ENCODE results near the gene CRB1. TPM values are rescaled to one million over a fixed set of nuclear protein-coding genes. Genes with fewer than 3 reads are reported as not detected.
A peak's percentile ranks its signal among the peaks of the same experiment; 100 is the strongest.

CRB1 gene
- 0.70 and 1.1 TPM in 2 replicates for total RNA-seq
- polyA plus RNA-seq (2012): 0.18 TPM

DNA sequence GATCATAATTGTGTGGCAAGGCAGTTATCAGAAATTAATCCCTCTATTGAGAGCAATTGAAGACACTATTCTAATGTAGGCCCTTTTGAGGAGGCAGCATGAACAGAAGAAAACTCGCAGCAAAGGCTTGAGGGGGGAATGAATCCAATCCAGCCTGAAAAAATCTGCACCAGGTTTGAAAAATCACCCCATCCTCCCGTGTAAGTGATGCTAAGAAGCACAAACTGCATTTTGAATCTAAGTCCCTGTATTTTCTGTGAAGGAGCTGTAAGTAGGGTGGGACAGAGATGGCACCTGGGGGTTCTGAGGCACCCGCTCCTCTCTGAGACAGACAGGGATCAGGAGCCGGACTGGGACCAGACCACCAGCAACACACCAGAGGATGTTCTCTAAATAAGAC is at the start of gene CRB1:
TSS of gene CRB1 (plus strand) at position 241 of the 400 bp plus-strand sequence. CDS start 161 bp downstream, outside the sequence.
- DNase-seq (ENCODE audit: low read depth): peak; percentile 12

DNA sequence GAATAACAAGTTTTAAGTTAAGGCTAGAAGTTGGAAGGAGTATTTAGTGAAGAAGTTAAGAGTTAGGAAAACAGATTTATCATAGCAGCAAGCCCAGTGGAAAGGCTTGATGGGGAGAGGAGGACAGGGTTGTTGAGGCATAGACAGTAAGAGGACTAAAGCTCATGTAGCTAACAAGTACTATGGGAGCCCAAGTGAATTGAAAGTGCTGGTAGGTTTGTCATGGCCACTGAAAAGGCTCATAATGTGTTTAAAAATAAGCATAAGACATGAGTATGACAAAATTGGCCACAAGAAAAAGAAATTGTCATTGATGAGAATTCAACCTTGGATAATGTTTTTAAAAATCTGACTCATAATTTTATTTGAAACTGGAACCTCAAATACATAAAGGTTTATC is 49.2 kb upstream of the CRB1 start:
- DNase-seq (ENCODE audit: low read depth): no peak

DNA sequence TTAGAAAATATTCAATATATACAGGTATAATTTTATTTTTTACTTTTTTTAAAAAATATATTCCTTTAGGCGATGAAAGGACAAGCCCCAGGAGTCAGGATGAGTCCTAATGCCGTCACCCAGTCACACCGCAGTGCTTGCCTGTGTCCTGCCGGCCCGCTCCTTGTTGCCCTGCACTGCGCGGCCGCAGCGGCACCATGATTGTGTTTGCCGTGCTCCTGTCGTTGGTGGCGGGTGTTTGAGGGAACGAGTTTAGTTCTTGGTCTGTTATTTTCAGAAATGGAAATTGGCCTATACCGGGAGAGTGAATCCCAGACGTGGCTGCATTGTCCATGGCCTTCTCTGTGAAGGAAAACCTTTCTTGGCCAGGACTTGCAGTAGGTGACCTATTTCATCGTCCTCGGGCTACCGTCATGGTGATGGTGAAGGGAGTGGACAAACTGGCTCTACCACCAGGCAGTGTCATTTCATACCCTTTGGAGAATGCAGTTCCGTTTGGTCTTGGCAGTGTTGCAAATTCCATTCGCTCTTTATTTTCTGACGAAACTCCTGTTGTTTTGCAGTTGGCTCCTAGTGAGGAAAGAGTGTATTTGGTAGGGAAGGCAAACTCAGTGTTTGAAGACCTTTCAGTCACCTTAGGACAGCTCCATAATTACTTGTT is 45.9 kb upstream of the CRB1 start:
- DNase-seq (ENCODE audit: low read depth): no peak

DNA sequence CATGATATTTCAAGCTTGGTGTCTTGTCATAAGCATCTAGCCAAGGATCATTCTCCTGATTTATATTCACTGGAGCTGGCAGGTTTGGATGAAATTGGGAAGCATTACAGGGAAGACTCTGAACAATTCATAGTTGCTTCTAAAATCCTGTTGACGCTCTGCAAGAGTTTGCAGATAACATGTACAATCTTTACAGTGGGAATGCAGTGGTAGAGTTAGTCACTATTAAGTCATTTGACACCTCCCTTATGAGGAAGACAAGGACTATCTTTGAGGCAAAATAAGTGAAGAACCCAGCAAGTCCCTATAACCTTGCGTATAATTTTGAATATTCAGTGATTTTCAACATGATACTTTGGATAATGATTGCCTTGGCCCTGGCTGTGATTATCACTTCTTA is 45.3 kb upstream of the CRB1 start:
- no peak for DNase-seq (ENCODE audit: low read depth)

DNA sequence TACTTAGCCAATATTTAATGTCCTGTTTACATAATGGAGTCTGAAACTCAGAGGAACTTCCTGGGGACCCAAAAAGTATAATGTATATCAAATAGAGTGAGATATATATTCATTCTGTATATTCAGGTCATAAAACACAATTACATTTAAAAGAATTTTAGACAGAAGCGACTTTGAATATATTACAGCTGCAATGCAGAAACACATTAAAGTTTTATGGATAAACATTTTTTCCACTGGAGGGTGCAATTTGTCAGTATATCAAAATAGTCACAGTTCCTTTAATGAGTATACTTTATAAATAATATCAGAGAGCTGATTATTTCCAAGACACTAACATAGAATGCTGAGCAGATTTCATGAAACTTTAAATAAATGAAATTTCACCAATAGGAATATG is 43.9 kb upstream of the CRB1 start:
- peak; percentile 36 for DNase-seq (ENCODE audit: low read depth)

DNA sequence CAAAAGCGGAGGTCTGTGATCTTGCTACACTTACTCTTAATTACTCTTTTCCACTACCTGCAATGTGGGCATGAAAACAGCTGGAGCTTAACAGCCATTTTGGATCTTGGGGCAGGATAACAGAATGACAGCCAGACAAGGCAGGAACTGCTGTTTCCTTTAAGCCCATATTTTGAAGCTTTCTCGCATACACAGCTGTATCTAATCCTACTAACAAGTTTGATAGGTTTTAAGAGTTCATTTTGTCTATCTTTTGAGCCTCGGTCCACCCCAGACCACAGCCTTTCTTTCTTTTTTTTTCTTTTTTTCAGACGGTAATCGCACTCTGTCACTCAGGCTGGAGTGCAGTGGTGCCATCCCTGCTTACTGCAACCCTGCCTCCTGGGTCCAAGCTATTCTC is 42.4 kb upstream of the CRB1 start:
- no peak for DNase-seq (ENCODE audit: low read depth)

DNA sequence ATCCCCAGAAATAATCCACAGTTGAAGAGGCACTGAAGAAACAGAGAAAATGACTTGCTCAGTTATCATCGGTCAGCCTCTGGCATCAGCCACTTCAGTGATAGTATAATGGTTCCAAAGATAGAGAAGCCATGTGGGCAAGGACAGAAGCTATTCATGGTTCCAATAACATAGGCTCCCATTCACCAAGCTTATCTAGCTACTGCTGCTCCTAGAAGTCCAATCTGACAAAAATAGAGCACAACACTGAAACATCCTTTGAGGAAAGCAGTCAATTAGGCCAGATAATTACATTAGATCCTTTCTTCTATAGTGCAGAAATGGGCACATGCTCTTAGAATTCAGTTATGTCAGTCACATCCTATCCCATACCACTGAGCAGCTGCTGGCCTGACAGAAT is 33.5 kb upstream of the CRB1 start:
- DNase-seq (ENCODE audit: low read depth): peak; percentile 30

DNA sequence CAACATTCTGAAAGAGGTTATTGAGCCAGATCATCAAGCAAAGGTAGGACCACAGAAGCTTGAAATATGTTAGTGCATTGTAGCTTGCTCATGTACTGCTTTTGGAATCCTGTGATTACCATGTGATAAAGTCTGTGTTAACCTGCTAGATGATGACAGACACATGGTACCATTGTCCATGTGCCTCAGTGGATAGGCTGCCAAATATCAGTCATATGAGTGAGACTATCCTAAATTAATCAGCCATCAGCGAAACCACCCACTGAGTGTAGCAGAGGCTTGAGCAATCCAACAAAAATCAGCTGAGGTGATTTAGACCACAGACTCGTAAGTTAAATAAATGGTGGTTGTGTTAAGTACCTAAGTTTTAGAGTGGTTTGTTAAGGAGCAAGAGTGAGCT is 32.7 kb upstream of the CRB1 start:
- DNase-seq (ENCODE audit: low read depth): no peak

DNA sequence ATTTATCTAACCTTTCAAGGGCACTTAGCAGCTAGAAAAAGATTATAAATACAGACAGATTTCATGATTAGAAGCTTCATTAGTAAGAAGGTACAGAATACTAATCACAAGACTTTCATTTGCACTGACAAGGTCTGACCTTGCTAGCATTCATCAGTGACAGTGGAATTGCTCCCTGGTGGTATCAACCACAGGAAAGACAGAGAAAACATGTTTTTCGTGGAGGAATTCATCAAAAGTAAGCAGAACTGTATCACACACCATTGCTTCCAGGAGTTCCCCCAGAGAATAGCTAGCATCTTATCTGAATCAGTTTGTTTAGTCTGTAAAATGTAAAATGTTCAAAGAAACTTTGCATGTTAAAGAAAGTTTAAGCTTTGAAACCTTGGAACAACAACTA is 20.6 kb upstream of the CRB1 start:
- no peak for DNase-seq (ENCODE audit: low read depth)

DNA sequence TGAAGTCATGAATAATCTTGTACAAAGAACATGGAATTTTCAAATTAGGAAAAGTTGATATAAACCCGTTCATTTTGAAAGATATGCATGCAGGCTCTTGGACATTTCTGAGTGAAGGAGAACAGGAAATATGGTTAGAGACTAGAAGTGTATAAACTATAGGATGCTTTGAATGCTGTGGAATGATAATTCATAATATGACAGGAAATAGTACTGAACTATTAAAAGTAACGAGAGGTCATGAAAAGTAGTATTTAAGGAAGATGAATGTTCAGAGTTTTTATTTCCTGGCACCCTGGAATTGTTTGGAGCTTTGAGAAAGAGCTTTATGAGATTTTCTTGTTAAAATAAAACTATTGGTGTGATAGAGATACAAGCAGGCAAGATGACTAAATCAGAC is 18.7 kb upstream of the CRB1 start:
- no peak for DNase-seq (ENCODE audit: low read depth)

DNA sequence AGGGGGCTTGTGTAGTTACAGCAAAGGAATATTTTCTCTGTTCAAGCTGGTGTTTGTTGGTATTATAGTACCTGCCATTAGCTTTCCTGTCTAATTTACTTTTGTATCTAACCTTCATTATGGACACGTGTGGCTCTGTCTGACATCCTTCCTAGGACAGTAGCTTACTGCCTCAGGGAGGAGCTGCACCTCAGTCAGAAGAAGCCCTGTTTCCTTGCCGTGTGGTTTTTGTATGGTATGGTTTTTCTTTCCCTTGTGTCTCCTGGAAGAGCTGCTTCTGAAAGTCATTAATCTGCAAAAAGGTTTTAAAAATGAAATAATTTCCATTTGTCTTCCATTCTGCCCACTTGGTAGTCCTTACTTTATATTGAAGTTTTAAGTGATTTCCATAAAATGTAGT is 17.4 kb upstream of the CRB1 start:
- DNase-seq (ENCODE audit: low read depth): no peak

DNA sequence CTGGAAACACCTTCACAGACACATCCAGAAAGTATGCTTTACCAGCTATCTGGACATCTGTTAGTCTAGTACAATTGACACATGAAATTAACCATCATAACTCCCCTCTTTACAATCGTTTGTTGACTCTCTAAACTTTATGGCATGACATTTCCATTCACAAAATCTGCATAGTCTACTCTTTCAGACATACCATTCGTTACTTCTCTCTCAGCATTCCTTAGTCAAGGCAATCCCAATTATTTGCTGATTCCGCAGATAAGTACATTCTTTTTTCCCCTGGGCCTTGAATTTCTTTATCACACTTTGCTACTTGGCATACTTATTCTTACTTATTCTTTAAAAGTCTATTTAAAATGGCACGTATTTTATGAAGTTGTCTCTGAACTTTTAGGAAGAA is 15.1 kb upstream of the CRB1 start:
- DNase-seq (ENCODE audit: low read depth): no peak

DNA sequence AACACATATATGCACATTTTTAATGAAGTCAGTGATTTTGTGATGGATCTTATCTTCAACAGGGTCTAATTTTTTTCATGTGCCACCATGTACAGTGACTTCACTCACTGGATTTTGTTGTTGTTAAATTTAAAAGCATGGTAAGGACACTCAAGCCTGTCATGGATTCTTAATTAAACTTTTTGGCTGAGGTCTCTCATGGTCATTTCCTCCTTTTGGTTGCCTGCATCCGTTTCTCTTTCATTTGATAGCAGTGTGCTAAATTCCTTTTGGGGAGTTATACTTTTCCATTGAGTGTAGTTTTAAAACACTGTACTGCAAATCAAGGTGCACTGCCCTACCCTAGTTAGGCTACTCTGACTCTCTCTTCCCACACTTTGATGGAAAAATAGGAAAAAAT is 13.2 kb upstream of the CRB1 start:
- DNase-seq (ENCODE audit: low read depth): no peak

DNA sequence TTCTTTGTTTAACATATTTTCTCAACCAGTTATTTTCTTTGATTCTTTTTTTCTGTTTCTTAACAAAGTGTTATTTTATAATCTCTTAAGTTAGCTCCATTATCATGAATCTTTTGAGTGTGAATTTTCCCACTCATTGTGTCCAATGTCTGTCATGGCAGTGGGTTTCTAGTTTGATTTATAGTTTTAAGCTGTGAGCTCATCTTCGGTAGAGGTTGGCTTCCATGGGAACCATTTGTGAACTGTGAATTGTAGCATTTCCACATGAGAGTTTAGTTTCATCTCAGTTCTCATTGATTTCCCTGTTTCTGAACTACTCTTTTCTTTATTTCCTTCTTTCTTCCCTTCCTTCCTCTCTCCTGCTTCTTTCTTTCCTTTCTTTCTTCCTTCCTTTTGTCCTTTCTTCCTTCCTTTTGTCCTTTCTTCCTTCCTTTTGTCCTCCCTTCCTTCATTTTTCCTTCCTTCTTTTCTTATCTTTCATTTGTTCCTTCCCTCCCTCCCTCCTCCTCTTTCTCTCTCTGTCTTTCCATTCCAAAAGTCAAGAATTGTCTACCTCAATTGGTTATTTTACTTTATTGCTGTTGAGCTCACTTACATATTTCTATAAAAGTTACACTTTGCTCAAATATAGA is 3.0 kb upstream of the CRB1 start:
- DNase-seq (ENCODE audit: low read depth): no peak

DNA sequence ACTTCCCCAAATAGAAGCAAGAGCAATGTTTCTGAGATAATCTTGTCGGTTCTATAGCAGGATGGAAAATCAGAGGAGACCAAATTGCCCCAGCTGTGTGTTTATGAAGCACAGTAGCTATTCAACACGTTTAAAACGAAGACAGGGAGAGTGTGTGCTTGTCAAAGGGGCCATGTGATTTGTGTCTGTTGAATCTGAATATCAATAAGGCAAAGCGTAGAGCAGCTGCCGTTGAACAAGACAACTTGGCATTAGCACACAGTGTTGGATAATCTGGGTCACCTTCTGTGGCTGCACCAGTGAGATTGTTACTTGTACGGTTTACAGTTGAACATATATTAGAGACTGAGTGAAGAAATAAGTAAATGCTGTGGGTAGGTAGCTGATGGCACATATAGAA is 1.0 kb downstream of the CRB1 start:
- no peak for DNase-seq (ENCODE audit: low read depth)

DNA sequence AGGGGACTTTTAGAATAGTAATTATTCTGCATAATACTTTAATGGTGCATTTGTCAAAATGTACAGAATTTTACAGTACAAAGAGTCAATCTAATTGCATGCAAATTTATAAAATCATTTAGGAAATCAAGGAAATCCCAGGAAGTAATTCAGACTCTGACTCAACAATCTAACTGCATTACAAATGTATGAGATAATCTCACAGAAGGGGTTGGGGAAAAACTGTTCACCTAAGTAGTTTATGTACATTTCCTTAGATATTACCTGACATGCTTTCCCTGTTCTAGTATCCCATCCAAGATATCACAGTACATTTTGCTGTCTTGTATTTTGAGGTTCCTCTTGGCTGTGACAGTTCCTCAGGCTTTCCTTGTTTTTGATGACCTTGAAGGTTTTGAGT is 4.7 kb downstream of the CRB1 start:
- DNase-seq (ENCODE audit: low read depth): no peak

DNA sequence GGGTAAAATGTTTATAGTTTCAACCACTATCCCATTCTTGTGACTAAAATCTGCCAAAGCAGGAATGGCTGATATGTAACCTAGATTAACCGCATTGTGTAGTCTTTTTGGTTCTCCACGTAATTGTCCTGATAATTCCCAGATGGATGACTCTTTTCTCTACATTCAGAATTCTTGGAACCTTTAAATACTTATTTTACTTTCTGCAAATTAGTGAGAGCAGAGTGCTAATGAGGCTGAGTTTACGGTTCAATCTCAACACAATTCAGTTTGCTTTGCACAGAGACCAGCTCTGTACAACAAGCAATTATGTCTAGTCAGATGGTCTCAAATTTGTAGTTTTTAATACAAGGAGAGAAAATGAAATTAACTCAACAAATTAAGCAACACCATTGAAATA is 9.1 kb downstream of the CRB1 start:
- DNase-seq (ENCODE audit: low read depth): no peak

DNA sequence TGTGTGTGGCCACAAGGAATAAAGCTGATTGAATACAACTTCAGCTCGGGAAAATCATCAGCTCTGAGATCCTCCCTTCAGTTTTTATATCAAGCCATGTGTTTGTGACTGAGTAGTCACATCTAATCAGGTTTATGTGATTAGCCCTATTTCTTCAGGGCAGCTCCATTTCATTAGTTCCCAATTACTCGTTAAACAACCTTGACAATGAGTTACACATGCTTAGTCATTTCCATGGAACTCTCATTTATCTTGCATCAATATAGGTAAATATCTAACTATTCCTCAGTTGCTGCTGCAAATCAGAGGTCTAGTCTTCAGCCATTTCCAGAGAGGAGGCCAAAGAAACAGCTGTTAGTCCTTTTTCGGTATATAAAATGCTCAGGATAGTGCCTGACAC is 16.3 kb downstream of the CRB1 start:
- DNase-seq (ENCODE audit: low read depth): no peak

DNA sequence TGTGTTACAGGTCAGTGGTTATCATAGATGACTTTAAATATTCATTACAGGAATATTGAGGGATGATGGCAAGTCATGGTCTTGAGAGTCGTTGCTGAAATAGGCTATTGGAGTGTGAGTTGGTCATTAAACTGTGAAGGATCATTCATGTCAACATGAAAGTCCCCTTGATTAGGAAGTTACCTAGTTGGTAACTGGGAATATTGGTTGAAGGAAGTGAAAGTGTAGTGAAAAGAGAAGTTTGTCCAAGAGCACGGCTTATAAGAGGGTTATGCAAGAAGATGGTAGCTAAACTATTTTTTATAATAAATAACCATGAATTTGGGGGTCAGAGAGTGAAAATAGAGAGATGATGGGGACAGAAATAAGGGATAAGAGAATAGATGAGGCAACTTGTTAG is 16.9 kb downstream of the CRB1 start:
- DNase-seq (ENCODE audit: low read depth): no peak

DNA sequence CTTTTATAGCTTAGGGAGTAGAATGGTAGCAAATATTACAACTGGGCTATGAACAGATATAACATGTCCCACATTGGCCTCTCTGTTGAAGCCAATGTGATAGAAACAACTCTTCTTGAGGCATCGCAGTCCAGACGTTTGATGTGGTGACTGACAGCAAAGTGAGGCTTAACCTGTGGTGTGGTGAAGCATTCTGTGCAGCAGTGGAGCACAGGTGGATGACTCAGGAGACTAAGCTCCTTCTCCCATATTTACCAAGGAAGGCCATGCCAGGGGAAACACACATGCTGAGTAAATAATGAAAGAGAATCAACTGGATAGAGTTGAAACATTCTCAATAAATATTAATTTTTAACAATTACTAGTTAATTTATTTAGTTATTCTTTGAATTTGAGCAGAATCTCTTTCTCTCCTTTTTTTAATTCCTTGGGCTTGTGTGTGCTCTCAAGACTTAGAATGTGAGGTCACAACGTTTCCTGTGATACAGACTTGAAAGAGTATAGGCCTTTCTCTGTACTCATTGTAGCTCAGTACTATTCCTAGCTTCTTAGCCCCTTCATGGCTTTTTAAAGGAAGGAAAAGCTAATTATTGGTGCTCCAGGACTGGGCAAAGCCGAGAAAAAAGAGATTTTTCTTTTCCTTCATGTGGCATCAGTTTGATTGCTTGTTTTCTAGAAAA is 17.6 kb downstream of the CRB1 start:
- no peak for DNase-seq (ENCODE audit: low read depth)

DNA sequence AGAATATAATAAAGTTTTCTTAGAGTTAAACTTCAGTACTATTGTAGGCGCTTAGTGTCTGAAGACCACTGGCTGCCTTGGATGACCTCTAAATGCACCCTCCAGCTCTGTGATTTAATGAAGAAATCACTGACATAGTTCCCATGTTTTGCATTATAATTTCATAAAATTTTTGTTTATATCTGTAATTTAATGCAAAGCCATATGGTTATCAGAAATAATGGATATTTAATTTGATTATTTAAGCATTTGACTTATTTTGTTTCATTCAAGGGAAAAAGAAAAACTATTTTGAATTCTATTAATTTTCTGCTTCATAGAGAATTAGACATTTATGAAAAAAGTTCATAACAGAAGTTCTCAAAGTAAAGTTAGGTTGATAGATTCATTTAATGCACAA is 18.6 kb downstream of the CRB1 start:
- no peak for DNase-seq (ENCODE audit: low read depth)

DNA sequence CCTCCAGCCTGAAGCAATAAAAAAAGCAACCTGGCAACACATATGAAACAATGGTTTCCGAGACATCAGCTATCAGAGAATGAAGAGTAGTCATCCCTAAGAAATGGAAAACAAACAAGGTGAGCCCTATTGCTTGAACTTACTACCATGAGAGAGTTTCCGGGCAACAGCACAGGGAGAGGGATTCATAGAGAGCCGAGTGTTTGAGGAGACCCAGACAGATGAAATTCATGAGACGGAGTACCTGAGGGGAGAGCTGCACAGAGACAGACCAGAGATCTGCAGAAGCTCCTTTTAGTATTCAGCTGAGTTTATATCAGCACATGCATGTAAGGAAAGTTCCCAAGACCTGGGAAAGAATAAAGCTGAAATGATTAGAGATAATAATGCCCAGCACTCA is 19.8 kb downstream of the CRB1 start:
- no peak for DNase-seq (ENCODE audit: low read depth)

DNA sequence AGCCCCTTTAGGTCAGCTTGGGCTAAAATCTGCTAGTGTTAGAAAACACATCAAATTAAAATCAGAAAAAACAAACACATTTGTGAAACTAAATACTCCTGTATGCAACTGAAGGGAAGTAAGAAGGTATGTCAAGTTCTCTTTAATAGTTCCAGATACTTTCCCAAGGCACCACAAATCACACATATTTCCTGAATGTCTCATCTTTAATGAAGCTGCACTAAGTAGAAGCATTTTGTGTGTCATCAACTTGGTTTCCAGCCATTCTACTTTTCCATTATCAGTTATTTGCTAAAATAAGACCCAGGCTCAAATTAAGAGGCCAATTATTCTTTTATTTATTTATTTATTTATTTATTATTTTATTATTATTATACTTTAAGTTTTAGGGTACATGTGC is 34.7 kb downstream of the CRB1 start:
- no peak for DNase-seq (ENCODE audit: low read depth)

Data from myocyte (in vitro differentiated cells).